Measurements from ENCODE around the gene GPR26. TPM values are rescaled to one million over a fixed set of nuclear protein-coding genes. Genes with fewer than 3 reads are reported as not detected.

Gene GPR26
- total RNA-seq, 2 donors from 2014 or later, result not detected

DNA sequence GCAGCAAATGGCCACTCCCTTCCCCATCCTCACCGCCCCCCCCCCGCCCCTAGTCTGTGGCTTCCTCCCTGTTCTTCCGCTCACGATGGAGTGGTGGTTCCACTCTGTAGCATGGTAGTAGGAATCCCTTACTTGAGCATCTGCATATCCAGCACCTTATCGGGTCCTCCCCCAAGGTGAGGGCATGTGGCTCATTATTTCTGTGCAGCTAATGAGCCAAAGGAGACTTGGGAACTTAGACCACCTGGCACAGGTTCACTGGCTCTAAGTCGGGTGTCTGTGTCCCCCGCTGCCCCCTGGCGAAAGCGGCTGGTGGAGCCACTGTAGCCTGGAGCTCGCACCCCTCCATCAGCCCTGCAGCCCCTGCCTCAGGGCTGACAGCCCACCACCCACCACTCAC is 22.8 kb upstream of the GPR26 start:
- H3K4me1 ChIP-seq (ENCODE audit: control insufficient read depth in 1 of 2, low read depth in 2 of 2), result no peaks in the 10 kb centered on the region
- TF ChIP-seq, protein P1, sequence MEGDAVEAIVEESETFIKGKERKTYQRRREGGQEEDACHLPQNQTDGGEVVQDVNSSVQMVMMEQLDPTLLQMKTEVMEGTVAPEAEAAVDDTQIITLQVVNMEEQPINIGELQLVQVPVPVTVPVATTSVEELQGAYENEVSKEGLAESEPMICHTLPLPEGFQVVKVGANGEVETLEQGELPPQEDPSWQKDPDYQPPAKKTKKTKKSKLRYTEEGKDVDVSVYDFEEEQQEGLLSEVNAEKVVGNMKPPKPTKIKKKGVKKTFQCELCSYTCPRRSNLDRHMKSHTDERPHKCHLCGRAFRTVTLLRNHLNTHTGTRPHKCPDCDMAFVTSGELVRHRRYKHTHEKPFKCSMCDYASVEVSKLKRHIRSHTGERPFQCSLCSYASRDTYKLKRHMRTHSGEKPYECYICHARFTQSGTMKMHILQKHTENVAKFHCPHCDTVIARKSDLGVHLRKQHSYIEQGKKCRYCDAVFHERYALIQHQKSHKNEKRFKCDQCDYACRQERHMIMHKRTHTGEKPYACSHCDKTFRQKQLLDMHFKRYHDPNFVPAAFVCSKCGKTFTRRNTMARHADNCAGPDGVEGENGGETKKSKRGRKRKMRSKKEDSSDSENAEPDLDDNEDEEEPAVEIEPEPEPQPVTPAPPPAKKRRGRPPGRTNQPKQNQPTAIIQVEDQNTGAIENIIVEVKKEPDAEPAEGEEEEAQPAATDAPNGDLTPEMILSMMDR (IDR thresholded peaks at IDR 0.05), result no peak
- no peak overlapping the region for H3K27ac ChIP-seq
- H3K36me3 ChIP-seq, result no peaks in the 10 kb centered on the region
- H3K27me3 ChIP-seq (replicated peaks; ENCODE audit: insufficient read depth), result no peaks in the 10 kb centered on the region
- ATAC-seq (ENCODE audit: insufficient number of reproducible peaks, low FRiP score, low read depth), result no peak
- H3K9me3 ChIP-seq, result no peaks in the 10 kb centered on the region
- no peak overlapping the region for H3K4me3 ChIP-seq
- DNase-seq (ENCODE audit: low spot score), result no peak

DNA sequence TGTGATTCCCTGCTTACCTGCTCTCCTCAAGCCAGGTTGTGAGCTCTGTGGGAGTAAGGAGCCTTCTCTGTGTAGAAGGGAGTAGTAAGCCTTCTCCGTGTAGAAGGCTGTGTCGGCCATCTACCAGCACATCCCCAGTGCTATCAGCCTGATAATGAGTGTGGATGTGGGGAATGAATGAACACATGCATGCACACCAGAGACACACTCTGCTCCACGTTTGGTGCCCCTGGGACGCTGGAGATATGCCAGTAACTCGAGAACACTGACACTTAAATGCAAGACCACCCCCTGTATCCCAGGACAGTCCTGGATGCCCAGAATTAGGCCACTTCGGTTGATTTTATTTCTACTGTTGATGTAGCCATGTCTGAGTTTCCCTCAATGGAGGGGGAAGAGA is 21.1 kb upstream of the GPR26 start:
- Histone ChIP-seq H3K4me3 (no peak overlapping the region), H3K27ac (no peak overlapping the region), H3K27me3 (replicated peaks; ENCODE audit: insufficient read depth) (no peaks in the 10 kb centered on the region), H3K36me3 (no peaks in the 10 kb centered on the region), H3K9me3 (no peaks in the 10 kb centered on the region), H3K4me1 (ENCODE audit: control insufficient read depth in 1 of 2, low read depth in 2 of 2) (no peaks in the 10 kb centered on the region)
- DNase-seq (ENCODE audit: low spot score) (no peak), ATAC-seq (ENCODE audit: insufficient number of reproducible peaks, low FRiP score, low read depth) (no peak)
- TF ChIP-seq, protein P1 (IDR thresholded peaks at IDR 0.05), result no peak

DNA sequence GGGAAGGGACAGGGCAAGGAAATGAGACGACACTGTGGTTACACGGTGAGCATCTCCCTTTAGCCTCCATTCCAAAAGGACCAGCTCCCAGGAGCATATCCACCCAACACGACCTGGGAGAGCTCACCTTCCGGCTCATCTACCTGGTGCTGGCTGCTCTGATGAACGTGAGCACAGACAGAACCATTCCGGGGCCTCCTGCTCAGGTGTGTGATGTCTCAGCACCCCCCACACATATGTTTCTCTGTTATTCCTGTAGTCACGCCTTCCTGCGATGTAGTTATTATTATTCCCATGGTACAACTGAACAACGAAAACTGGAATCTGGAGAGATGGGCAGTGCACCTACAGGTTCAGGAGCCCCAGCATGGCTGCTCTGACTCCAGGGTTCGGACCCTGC is 20.5 kb upstream of the GPR26 start:
- TF ChIP-seq, protein P1 (IDR thresholded peaks at IDR 0.05), result no peak

GRCh38 chr10:123648595-123648994 is 17.6 kb upstream of the GPR26 start:
- Histone ChIP-seq H3K27ac (no peak overlapping the region), H3K4me3 (no peak overlapping the region), H3K4me1 (ENCODE audit: control insufficient read depth in 1 of 2, low read depth in 2 of 2) (no peaks in the 10 kb centered on the region), H3K27me3 (replicated peaks; ENCODE audit: insufficient read depth) (no peaks in the 10 kb centered on the region), H3K36me3 (no peaks in the 10 kb centered on the region), H3K9me3 (no peaks in the 10 kb centered on the region)
- DNase-seq (ENCODE audit: low spot score), result no peak
- TF ChIP-seq, protein P1 (IDR thresholded peaks at IDR 0.05), result no peak
- no peak for ATAC-seq (ENCODE audit: insufficient number of reproducible peaks, low FRiP score, low read depth)

More for the DNA sequence above, 20.5 kb upstream of the GPR26 start:
- no peak overlapping the region for H3K4me3 ChIP-seq
- H3K9me3 ChIP-seq, result no peaks in the 10 kb centered on the region
- H3K4me1 ChIP-seq (ENCODE audit: control insufficient read depth in 1 of 2, low read depth in 2 of 2), result no peaks in the 10 kb centered on the region
- ATAC-seq (ENCODE audit: insufficient number of reproducible peaks, low FRiP score, low read depth) (no peak), DNase-seq (ENCODE audit: low spot score) (no peak)
- H3K27me3 ChIP-seq (replicated peaks; ENCODE audit: insufficient read depth), result no peaks in the 10 kb centered on the region
- H3K27ac ChIP-seq, result no peak overlapping the region
- no peaks in the 10 kb centered on the region for H3K36me3 ChIP-seq

GRCh38 chr10:123649676-123650075 is 16.5 kb upstream of the GPR26 start:
- TF ChIP-seq, protein P1 (IDR thresholded peaks at IDR 0.05), result no peak

More at GRCh38 chr10:123649676-123650075, 16.5 kb upstream of the GPR26 start:
- Histone ChIP-seq H3K4me3 (no peak overlapping the region), H3K27ac (no peak overlapping the region), H3K27me3 (replicated peaks; ENCODE audit: insufficient read depth) (no peaks in the 10 kb centered on the region), H3K4me1 (ENCODE audit: control insufficient read depth in 1 of 2, low read depth in 2 of 2) (no peaks in the 10 kb centered on the region), H3K36me3 (no peaks in the 10 kb centered on the region), H3K9me3 (peaks cover 3% of the 10 kb centered on the region)
- ATAC-seq (ENCODE audit: insufficient number of reproducible peaks, low FRiP score, low read depth) (no peak), DNase-seq (ENCODE audit: low spot score) (no peak)
